ENCODE measurements around the gene RHBDF2. TPM values are rescaled to one million over a fixed set of nuclear protein-coding genes. Genes with fewer than 3 reads are reported as not detected.

RHBDF2 gene
- total RNA-seq, 4 donors from 2014 or later, result 11.3 to 47.4 (median 23.2) TPM

DNA sequence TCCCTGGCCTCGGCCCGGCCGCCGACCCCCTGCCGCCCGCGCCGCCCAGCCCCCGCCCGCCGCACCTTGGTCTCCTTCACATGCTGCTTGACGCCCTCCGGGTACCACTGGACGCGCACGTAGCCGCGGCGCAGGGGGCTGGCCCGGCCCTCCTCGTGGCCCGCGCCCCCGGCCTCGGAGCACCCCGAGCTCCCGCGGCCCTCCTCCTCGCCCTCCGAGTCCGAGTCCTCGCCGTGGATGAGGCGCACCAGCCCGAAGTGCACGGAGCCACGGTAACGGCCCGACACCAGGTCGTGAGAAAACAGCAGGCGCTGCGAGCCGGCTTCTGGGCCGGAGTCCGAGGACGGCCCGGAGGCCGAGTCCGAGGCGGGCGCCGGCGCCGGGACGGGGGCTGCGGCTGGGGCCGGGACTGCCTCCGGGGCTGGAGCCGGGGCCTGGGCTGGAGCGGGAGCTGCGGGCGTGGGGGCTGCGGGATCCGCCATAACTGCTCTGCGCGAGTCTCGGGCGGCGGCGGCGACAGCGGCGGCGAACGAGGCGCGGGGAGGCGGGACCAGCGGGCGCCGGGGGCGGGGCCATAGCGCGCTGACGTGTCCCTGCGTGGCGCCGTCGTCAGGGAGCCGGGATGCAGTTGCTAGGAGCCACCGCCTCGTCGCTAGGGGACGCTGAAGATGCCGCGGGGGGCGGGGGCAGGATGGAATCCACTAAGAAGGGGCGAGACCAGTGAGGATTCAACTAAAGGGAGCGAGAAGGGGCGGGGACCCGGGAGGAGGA lies 48.4 kb downstream of the RHBDF2 start, which contains the start of gene UBE2O:
Gene UBE2O, minus strand, starts transcription at position 493 of the 771 bp plus-strand sequence. Its CDS starts 11 bp downstream, at position 482.
- Histone ChIP-seq H3K9me3 (no peaks in the 10 kb centered on the region), H3K4me3 (peak within 1 kb of the TSS; percentile 83 to 99 (median 92)), H3K27ac (peak within 1 kb of the TSS; percentile 75 to 91 (median 84)), H3K27me3 (no peaks in the 10 kb centered on the region), H3K36me3 (no peaks in the 10 kb centered on the region), H3K4me1 (peaks cover 6 to 17% (median 11%) of the 10 kb centered on the region in 4 donors)
- peak; percentile 90 for DNase-seq
- in situ Hi-C loops (cut with MboI; ENCODE audit: low pct_ligation_motif_present in 1 of 4, low pct_unique_long_range_greater_than_20kb in 1 of 4, low sequenced_read_pairs in 3 of 4) (no loop called here), intact Hi-C loops (cut with DNase I; ENCODE audit: low total_unique reads) (no loop called here)
- 0 to 1% methylated on average over 1 to 69 of the region's 101 CpGs for WGBS, 2 donors (ENCODE audit: low coverage in 1 of 2)
- TF ChIP-seq CTCF (IDR thresholded peaks at IDR 0.05) (peak; percentile 31 to 56 (median 38)), POLR2AphosphoS5 (IDR thresholded peaks at IDR 0.05) (peak in 2 of 3 donors; percentile 45 to 62), EP300 (IDR thresholded peaks at IDR 0.05; ENCODE audit: low read depth) (no peak)

GRCh38 chr17:76452127-76452659 lies 49.0 kb downstream of the RHBDF2 start:
- Histone ChIP-seq H3K9me3 (no peaks in the 10 kb centered on the region), H3K27ac (peak overlapping the region; percentile 75 to 91 (median 84)), H3K4me1 (peaks cover 6 to 17% (median 11%) of the 10 kb centered on the region in 4 donors), H3K4me3 (peak overlapping the region; percentile 83 to 99 (median 92)), H3K36me3 (no peaks in the 10 kb centered on the region), H3K27me3 (no peaks in the 10 kb centered on the region)
- DNase-seq, result peak; percentile 32
- TF ChIP-seq POLR2AphosphoS5 (IDR thresholded peaks at IDR 0.05) (no peak), CTCF (IDR thresholded peaks at IDR 0.05) (no peak), POLR2A (IDR thresholded peaks at IDR 0.05) (no peak), EP300 (IDR thresholded peaks at IDR 0.05; ENCODE audit: low read depth) (no peak)
- intact Hi-C loops (cut with DNase I; ENCODE audit: low total_unique reads) (no loop called here), in situ Hi-C loops (cut with MboI; ENCODE audit: low pct_ligation_motif_present in 1 of 4, low pct_unique_long_range_greater_than_20kb in 1 of 4, low sequenced_read_pairs in 3 of 4) (no loop called here)
- 1% methylated on average over 29 of the region's 29 CpGs; no CpG with 5 or more reads in 1 of the 2 donors for WGBS, 2 donors (ENCODE audit: low coverage in 1 of 2)

DNA sequence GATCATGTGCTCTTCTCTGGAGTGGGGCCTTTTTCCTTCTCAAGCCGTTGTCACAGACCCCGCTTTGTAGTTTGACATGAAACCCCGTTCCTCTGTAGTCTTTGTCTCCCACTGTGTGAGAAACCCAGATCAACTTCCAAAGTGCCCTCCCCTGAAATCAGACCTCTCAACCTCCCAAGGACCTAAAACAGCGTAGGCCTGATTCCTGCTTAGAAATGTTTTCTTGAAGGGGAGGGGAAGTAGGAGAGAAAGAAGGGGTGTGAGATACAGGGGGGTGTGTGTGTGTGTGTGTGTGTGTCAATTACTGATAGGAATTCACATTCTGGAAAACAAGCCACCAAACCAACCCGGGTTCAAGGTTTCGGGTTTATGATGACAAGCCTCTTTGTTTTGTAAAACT lies 49.7 kb downstream of the RHBDF2 start:
- H3K9me3 ChIP-seq, result no peaks in the 10 kb centered on the region
- intact Hi-C loops (cut with DNase I; ENCODE audit: low total_unique reads) (no loop called here), in situ Hi-C loops (cut with MboI; ENCODE audit: low pct_ligation_motif_present in 1 of 4, low pct_unique_long_range_greater_than_20kb in 1 of 4, low sequenced_read_pairs in 3 of 4) (no loop called here)
- WGBS, 2 donors (ENCODE audit: low coverage in 1 of 2), result 77% methylated on average over 6 of the region's 6 CpGs; no CpG with 5 or more reads in 1 of the 2 donors
- no peaks in the 10 kb centered on the region for H3K27me3 ChIP-seq
- no peaks in the 10 kb centered on the region for H3K36me3 ChIP-seq
- H3K4me1 ChIP-seq, result peaks cover 6 to 20% (median 14%) of the 10 kb centered on the region in 4 donors
- peak overlapping the region in 1 of 4 donors; percentile 93 for H3K4me3 ChIP-seq
- TF ChIP-seq POLR2AphosphoS5 (IDR thresholded peaks at IDR 0.05) (no peak), CTCF (IDR thresholded peaks at IDR 0.05) (no peak), POLR2A (IDR thresholded peaks at IDR 0.05) (no peak), EP300 (IDR thresholded peaks at IDR 0.05; ENCODE audit: low read depth) (no peak)
- H3K27ac ChIP-seq, result no peak overlapping the region
- DNase-seq, result no peak

DNA sequence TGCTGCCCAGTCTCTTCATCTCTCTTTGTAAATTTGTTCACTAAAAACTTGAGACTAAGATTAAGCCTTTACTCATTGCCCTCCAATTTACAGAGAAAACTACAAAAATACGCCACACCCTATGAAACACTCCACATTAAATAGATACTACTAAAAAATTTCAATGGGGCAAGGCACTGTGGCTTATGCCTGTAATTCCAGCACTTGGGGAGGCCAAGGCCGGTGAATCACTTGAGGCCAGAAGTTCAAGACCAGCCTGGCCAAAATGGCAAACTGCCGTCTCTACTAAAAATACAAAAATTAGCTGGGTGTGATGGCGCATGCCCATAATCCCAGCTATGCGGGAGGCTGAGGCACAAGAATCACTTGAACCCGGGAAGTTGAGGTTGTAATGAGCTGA lies 52.1 kb downstream of the RHBDF2 start:
- no peak for DNase-seq
- 94 to 97% methylated on average over 5 to 6 of the region's 6 CpGs for WGBS, 2 donors (ENCODE audit: low coverage in 1 of 2)
- no peaks in the 10 kb centered on the region for H3K9me3 ChIP-seq
- peaks cover 6 to 26% (median 14%) of the 10 kb centered on the region in 4 donors for H3K4me1 ChIP-seq
- no peak overlapping the region for H3K4me3 ChIP-seq
- in situ Hi-C loops (cut with MboI; ENCODE audit: low pct_ligation_motif_present in 1 of 4, low pct_unique_long_range_greater_than_20kb in 1 of 4, low sequenced_read_pairs in 3 of 4), result no loop called here
- no peaks in the 10 kb centered on the region for H3K27me3 ChIP-seq
- intact Hi-C loops (cut with DNase I; ENCODE audit: low total_unique reads), result no loop called here
- H3K27ac ChIP-seq, result no peak overlapping the region
- no peak for TF ChIP-seq EP300 (IDR thresholded peaks at IDR 0.05; ENCODE audit: low read depth)
- no peak for TF ChIP-seq POLR2AphosphoS5 (IDR thresholded peaks at IDR 0.05)
- no peak for TF ChIP-seq POLR2A (IDR thresholded peaks at IDR 0.05)
- TF ChIP-seq CTCF (IDR thresholded peaks at IDR 0.05), result no peak
- H3K36me3 ChIP-seq, result no peaks in the 10 kb centered on the region
